Neuronal stem cell (in vitro differentiated cells): ENCODE measurements around the gene TMEM86A.

Experiments used
- DNase-seq: peaks from one replicate; pipeline ENCODE4 v3.0.0-alpha.2; 2013; ENCODE audit warnings: low spot score
- H2AFZ ChIP-seq: one replicate; pipeline ENCODE4 v1.6.1; 2013; ENCODE audit warnings: mild to moderate bottlenecking, low read length, inconsistent platforms
- H2AK5ac ChIP-seq: 2 replicates; pipeline ENCODE4 v1.6.1; 2013; ENCODE audit warnings: low read depth, mild to moderate bottlenecking, inconsistent platforms, low read length, moderate library complexity, mixed read lengths
- H2BK120ac ChIP-seq: 2 replicates; pipeline ENCODE4 v1.6.1; 2013; ENCODE audit warnings: low read depth, mild to moderate bottlenecking, inconsistent platforms, low read length, moderate library complexity, mixed read lengths
- H2BK12ac ChIP-seq: one replicate; pipeline ENCODE4 v1.6.1; 2013; ENCODE audit warnings: low read length, inconsistent platforms
- H2BK15ac ChIP-seq: 2 replicates; pipeline ENCODE4 v1.6.1; 2013; ENCODE audit warnings: mild to moderate bottlenecking, low read length, inconsistent platforms, mixed read lengths
- H2BK5ac ChIP-seq: one replicate; pipeline ENCODE4 v1.6.1; 2013; ENCODE audit warnings: inconsistent platforms, mild to moderate bottlenecking, low read length, moderate library complexity
- H3K14ac ChIP-seq: one replicate; pipeline ENCODE4 v1.6.1; 2013; ENCODE audit warnings: low read length, inconsistent platforms
- H3K18ac ChIP-seq: 2 replicates; pipeline ENCODE4 v1.6.1; 2013; ENCODE audit warnings: low read length, inconsistent platforms
- H3K23ac ChIP-seq: 2 replicates; pipeline ENCODE4 v1.6.1; 2013; ENCODE audit warnings: low read depth, mild to moderate bottlenecking, mixed read lengths, low read length, inconsistent platforms; ENCODE audit not compliant: poor library complexity
- H3K27ac ChIP-seq: replicated peaks from 3 replicates; pipeline ENCODE4 v1.5.1; 2013; ENCODE audit warnings: low read length, inconsistent platforms
- H3K27me3 ChIP-seq, 3 experiments: 2 replicates each; pipeline ENCODE4 v1.6.1; 2013; ENCODE audit warnings: low read length in 3 of 3, mild to moderate bottlenecking in 2 of 3, inconsistent platforms in 1 of 3, low read depth in 1 of 3, mixed read lengths in 1 of 3, moderate library complexity in 1 of 3; ENCODE audit not compliant: control insufficient read depth in 3 of 3, insufficient read depth in 3 of 3
- H3K36me3 ChIP-seq, 2 donors: replicated peaks in 1 of 2; 2 replicates each; pipeline ENCODE4 v1.6.1; 2013; ENCODE audit warnings: low read length in 2 of 2; ENCODE audit not compliant: control insufficient read depth in 2 of 2, insufficient read depth in 2 of 2
- H3K4ac ChIP-seq: 2 replicates; pipeline ENCODE4 v1.6.1; 2013; ENCODE audit warnings: inconsistent platforms, mild to moderate bottlenecking, low read length, moderate library complexity
- H3K4me1 ChIP-seq, 2 donors: 1 replicate in 1 of 2; 2 replicates in 1 of 2; pipeline ENCODE4 v1.6.1; 2013; ENCODE audit warnings: low read length in 2 of 2, low read depth in 1 of 2; ENCODE audit not compliant: control insufficient read depth in 2 of 2, insufficient read depth in 1 of 2
- H3K4me2 ChIP-seq: one replicate; pipeline ENCODE4 v1.6.1; 2013; ENCODE audit warnings: mild to moderate bottlenecking, low read length, inconsistent platforms; ENCODE audit not compliant: insufficient read depth, poor library complexity, severe bottlenecking
- H3K4me3 ChIP-seq, 2 donors: 2 replicates each; pipeline ENCODE4 v1.5.1; 2013; ENCODE audit warnings: low read length in 2 of 2, mild to moderate bottlenecking in 2 of 2, inconsistent platforms in 1 of 2, moderate library complexity in 1 of 2
- H3K79me1 ChIP-seq: one replicate; pipeline ENCODE4 v1.6.1; 2013; ENCODE audit warnings: low read depth, mild to moderate bottlenecking, inconsistent platforms, low read length, moderate library complexity
- H3K9ac ChIP-seq: one replicate; pipeline ENCODE4 v1.6.1; 2013; ENCODE audit warnings: mild to moderate bottlenecking, low read depth, low read length, inconsistent platforms; ENCODE audit not compliant: poor library complexity
- H3K9me3 ChIP-seq, 2 donors: replicated peaks in 1 of 2; 2 replicates each; pipeline versions ENCODE3 to v1.6.1; 2013; ENCODE audit warnings: low read length in 2 of 2, mild to moderate bottlenecking in 2 of 2, inconsistent platforms in 1 of 2, low read depth in 1 of 2, mixed read lengths in 1 of 2, moderate library complexity in 1 of 2; ENCODE audit not compliant: control insufficient read depth in 2 of 2, insufficient read depth in 1 of 2
- H4K8ac ChIP-seq: one replicate; pipeline ENCODE4 v1.6.1; 2013; ENCODE audit warnings: low read depth, mild to moderate bottlenecking, inconsistent platforms, low read length, moderate library complexity
- H4K91ac ChIP-seq: one replicate; pipeline ENCODE4 v1.6.1; 2013; ENCODE audit warnings: low read length, low read depth, mild to moderate bottlenecking, inconsistent platforms; ENCODE audit not compliant: poor library complexity
- WGBS, 2 donors: extraction: QIAGEN DNeasy Blood & Tissue Kit; methylation state at CpG; one replicate each; pipeline ENCODE4 v1.1.7; 2013; ENCODE audit warnings: missing lambda C conversion rate in 2 of 2, mixed read lengths in 1 of 2; ENCODE audit not compliant: insufficient read length in 2 of 2, insufficient replicate concordance in 1 of 2; ENCODE audit errors: extremely low coverage in 2 of 2; 5-methylcytosine and 5-hydroxymethylcytosine counted together

TMEM86A gene

DNA sequence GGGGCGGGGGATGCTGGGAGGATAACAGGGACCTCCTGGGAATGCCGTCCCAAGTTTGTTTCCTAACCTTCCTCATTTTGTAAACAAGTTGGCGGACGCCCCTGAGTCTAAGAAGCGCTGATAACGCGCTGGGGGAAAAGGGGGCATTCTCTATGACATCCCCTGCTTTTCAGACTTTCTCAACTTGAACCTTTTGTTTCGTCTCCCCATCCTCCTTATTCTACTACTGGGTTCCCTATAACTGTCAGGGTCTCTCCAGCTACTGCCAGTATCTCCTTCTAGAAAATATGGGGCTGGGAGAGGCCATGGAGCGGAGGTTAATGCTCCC lies 654 bp downstream of the TMEM86A start:
- Histone ChIP-seq H3K27me3 (peaks cover 0 to 27% (median 16%) of the 10 kb centered on the region in 3 experiments), H3K36me3 (peaks cover 0 to 2% of the 10 kb centered on the region in 2 donors), H4K8ac (no peak overlapping the region), H3K23ac (no peak overlapping the region), H3K79me1 (no peaks in the 10 kb centered on the region), H3K4ac (no peak overlapping the region), H2BK120ac (no peak overlapping the region), H3K4me1 (peaks cover 8 to 9% of the 10 kb centered on the region in 2 donors), H3K9me3 (no peaks in the 10 kb centered on the region), H2BK5ac (peak overlapping the region; percentile 40), H3K4me2 (peak overlapping the region; percentile 61), H2BK12ac (no peak overlapping the region), H2BK15ac (no peak overlapping the region), H3K14ac (no peak overlapping the region), H3K9ac (no peak overlapping the region), H3K4me3 (peak overlapping the region; percentile 47 to 85), H2AFZ (peak overlapping the region; percentile 99), H4K91ac (no peak overlapping the region), H3K27ac (no peak overlapping the region), H2AK5ac (no peak overlapping the region), H3K18ac (no peak overlapping the region)
- DNase-seq: no peak
- no CpG with 5 or more reads among the region's 9 CpGs for WGBS, 2 donors

DNA sequence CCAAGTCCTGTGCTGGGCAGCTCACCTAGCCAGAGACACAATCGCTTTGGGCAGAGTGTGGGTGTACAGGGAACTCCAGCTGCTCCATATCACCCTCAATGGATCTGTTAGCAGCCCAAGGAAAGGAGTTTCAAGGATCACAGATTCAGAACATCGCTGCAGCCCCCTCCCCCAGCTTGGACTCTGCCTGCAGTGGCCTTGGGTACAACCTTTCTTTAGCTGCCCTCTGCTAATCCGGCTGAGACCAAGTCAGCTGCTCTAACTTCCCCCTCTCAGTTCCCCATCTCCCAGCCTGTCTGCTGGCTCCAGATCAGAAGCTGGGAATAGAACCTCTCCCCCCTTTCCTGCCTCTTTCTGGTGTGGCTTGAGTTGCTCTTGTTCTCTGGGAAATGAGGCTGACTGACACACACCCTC lies 1.3 kb downstream of the TMEM86A start:
- H2BK120ac ChIP-seq: no peak overlapping the region
- H2BK5ac ChIP-seq: no peak overlapping the region
- DNase-seq: no peak
- H3K79me1 ChIP-seq: no peaks in the 10 kb centered on the region
- peak overlapping the region; percentile 99 for H2AFZ ChIP-seq
- no peak overlapping the region for H3K27ac ChIP-seq
- peaks cover 8 to 9% of the 10 kb centered on the region in 2 donors for H3K4me1 ChIP-seq
- no peak overlapping the region for H2BK15ac ChIP-seq
- no peak overlapping the region for H3K4me2 ChIP-seq
- no peak overlapping the region for H2BK12ac ChIP-seq
- no peak overlapping the region for H3K14ac ChIP-seq
- H3K4me3 ChIP-seq: peak overlapping the region in 1 of 2 donors; percentile 47
- no peak overlapping the region for H3K23ac ChIP-seq
- H3K18ac ChIP-seq: no peak overlapping the region
- H3K9ac ChIP-seq: no peak overlapping the region
- H4K91ac ChIP-seq: no peak overlapping the region
- H3K36me3 ChIP-seq: peaks cover 0 to 2% of the 10 kb centered on the region in 2 donors
- H2AK5ac ChIP-seq: peak overlapping the region; percentile 13
- no peak overlapping the region for H3K4ac ChIP-seq
- H4K8ac ChIP-seq: no peak overlapping the region
- no CpG with 5 or more reads among the region's 3 CpGs for WGBS, 2 donors
- no peaks in the 10 kb centered on the region for H3K9me3 ChIP-seq
- H3K27me3 ChIP-seq: peaks cover 0 to 27% (median 16%) of the 10 kb centered on the region in 3 experiments

DNA sequence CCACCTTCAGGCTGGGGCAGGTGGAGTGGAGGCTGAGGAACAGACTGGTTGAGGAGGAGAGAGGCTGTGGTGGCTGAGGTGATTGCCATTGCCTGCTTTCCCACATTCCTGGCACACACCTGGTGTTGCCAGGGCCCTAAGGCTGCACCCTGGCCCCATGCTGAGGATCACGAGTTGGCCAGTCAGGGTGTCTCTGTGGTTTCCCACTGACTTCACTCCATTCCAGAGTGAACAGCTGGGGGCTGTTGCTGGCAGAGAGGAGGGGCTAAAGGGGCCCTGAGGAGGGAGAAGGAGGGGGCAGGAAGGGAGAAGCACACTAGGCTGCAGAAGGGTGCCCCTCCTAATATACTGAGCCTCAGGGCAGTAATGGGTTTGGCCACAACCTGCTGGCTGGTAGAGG lies 1.8 kb downstream of the TMEM86A start:
- Histone ChIP-seq H3K79me1 (no peaks in the 10 kb centered on the region), H3K27me3 (peaks cover 0 to 27% (median 16%) of the 10 kb centered on the region in 3 experiments), H2AK5ac (peak overlapping the region; percentile 49), H3K23ac (peak overlapping the region; percentile 47), H4K91ac (no peak overlapping the region), H2BK12ac (no peak overlapping the region), H2BK15ac (no peak overlapping the region), H3K14ac (no peak overlapping the region), H4K8ac (no peak overlapping the region), H3K9ac (peak overlapping the region; percentile 32), H2BK120ac (no peak overlapping the region), H3K18ac (no peak overlapping the region), H3K4me1 (peaks cover 8 to 9% of the 10 kb centered on the region in 2 donors), H3K4me2 (no peak overlapping the region), H3K9me3 (no peaks in the 10 kb centered on the region), H3K4ac (no peak overlapping the region), H3K27ac (no peak overlapping the region), H3K4me3 (no peak overlapping the region), H2AFZ (no peak overlapping the region), H3K36me3 (peaks cover 0 to 2% of the 10 kb centered on the region in 2 donors), H2BK5ac (no peak overlapping the region)
- no CpG with 5 or more reads among the region's 1 CpG for WGBS, 2 donors
- no peak for DNase-seq

DNA sequence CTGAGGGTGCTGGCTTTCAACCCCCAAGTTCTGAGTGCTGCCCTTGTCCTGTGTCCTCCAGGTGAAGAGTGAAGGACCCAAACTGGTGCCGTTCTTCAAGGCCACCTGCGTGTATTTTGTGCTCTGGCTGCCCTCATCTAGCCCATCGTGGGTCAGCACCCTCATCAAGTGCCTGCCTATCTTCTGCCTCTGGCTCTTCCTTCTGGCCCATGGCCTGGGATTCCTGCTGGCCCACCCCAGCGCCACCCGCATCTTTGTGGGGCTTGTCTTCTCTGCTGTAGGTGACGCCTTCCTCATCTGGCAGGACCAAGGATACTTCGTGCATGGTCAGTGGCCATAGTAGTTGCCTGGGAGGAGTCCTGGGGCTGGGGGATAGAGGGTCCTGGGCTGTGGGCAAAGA lies 2.3 kb downstream of the TMEM86A start:
- no peak overlapping the region for H2BK120ac ChIP-seq
- H2AFZ ChIP-seq: no peak overlapping the region
- H3K9me3 ChIP-seq: no peaks in the 10 kb centered on the region
- no peak overlapping the region for H3K23ac ChIP-seq
- H3K9ac ChIP-seq: no peak overlapping the region
- no peak overlapping the region for H3K4me2 ChIP-seq
- no CpG with 5 or more reads among the region's 7 CpGs for WGBS, 2 donors
- H3K14ac ChIP-seq: no peak overlapping the region
- H3K79me1 ChIP-seq: no peaks in the 10 kb centered on the region
- no peak overlapping the region for H3K4me3 ChIP-seq
- no peak overlapping the region for H3K18ac ChIP-seq
- H3K4ac ChIP-seq: no peak overlapping the region
- no peak overlapping the region for H4K8ac ChIP-seq
- DNase-seq: no peak
- peaks cover 0 to 28% (median 16%) of the 10 kb centered on the region in 3 experiments for H3K27me3 ChIP-seq
- H3K4me1 ChIP-seq: peaks cover 8 to 9% of the 10 kb centered on the region in 2 donors
- peak overlapping the region; percentile 49 for H2AK5ac ChIP-seq
- peaks cover 0 to 2% of the 10 kb centered on the region in 2 donors for H3K36me3 ChIP-seq
- H2BK5ac ChIP-seq: no peak overlapping the region
- no peak overlapping the region for H3K27ac ChIP-seq
- no peak overlapping the region for H2BK12ac ChIP-seq
- H4K91ac ChIP-seq: peak overlapping the region; percentile 75
- no peak overlapping the region for H2BK15ac ChIP-seq
